Lower leg skin (tissue), 3 donors: ENCODE measurements around the gene MTOR.

ENCODE experiments used
- POLR2A ChIP-seq, 2 donors: fragments of 450-650 bp; IDR thresholded peaks; one replicate each; pipeline ENCODE4 v1.6.1; 2016 to 2017; ENCODE audit warnings: antibody characterized with exemption in 2 of 2, mild to moderate bottlenecking in 1 of 2, moderate library complexity in 1 of 2
- TF ChIP-seq, protein P1 (sequence below), 3 donors: fragments of 450-650 bp; IDR thresholded peaks; one replicate each; pipeline ENCODE4 v1.5.1; 2016; ENCODE audit warnings: antibody characterized with exemption in 3 of 3, mild to moderate bottlenecking in 3 of 3, moderate library complexity in 2 of 3

- TF ChIP-seq, protein P1, sequence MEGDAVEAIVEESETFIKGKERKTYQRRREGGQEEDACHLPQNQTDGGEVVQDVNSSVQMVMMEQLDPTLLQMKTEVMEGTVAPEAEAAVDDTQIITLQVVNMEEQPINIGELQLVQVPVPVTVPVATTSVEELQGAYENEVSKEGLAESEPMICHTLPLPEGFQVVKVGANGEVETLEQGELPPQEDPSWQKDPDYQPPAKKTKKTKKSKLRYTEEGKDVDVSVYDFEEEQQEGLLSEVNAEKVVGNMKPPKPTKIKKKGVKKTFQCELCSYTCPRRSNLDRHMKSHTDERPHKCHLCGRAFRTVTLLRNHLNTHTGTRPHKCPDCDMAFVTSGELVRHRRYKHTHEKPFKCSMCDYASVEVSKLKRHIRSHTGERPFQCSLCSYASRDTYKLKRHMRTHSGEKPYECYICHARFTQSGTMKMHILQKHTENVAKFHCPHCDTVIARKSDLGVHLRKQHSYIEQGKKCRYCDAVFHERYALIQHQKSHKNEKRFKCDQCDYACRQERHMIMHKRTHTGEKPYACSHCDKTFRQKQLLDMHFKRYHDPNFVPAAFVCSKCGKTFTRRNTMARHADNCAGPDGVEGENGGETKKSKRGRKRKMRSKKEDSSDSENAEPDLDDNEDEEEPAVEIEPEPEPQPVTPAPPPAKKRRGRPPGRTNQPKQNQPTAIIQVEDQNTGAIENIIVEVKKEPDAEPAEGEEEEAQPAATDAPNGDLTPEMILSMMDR (IDR thresholded peaks at IDR 0.05), result no peak
- no peak for TF ChIP-seq POLR2A (IDR thresholded peaks at IDR 0.05)
Measured at GRCh38 chr1:11157394-11157793, 105.0 kb downstream of the MTOR start.
